HepG2 (cell line): Measurements from ENCODE around the gene HTD2. TPM values are rescaled to one million over a fixed set of nuclear protein-coding genes. Genes with fewer than 3 reads are reported as not detected.

Source experiments
- ATAC-seq: fragments of 200-7000 bp; cut with Tn5 transposase; 3 replicates; pipeline ENCODE4 v1.9.1; 2020; ENCODE audit warnings: mild to moderate bottlenecking, moderate library complexity
- BruUV-seq: library from RNA; stranded (reverse); fragments of 400-500 nt; replicated peaks from 2 replicates; lab custom pipeline; 2021; lab: Mats Ljungman, UMichigan
- CTCF ChIA-PET: fragments of 300-600 bp; formaldehyde crosslinking; extraction: SDS; loops from one replicate; lab custom pipeline; 2021; ENCODE audit warnings: low total read pairs, inconsistent platforms, low intra/inter-chr PET ratio; lab: Yijun Ruan, JAX
- POLR2A ChIA-PET: fragments of 350-600 bp; sonication (Branson Sonifier 250); formaldehyde crosslinking; loops from one replicate; lab custom pipeline; 2020; ENCODE audit warnings: antibody characterized with exemption, inconsistent platforms; lab: Yijun Ruan, JAX
- DNase-seq: peaks from one replicate; pipeline ENCODE4 v3.0.0-alpha.2; 2015; ENCODE audit warnings: low spot score
- FAIRE-seq: peaks from 3 replicates; lab custom pipeline; 2011; peaks lifted over from hg19 to GRCh38; lab: Jason Lieb, UNC
- H2AFZ ChIP-seq: one replicate; pipeline ENCODE4 v1.6.1; 2011; ENCODE audit warnings: low read length, inconsistent platforms
- H3K27ac ChIP-seq: fragments of 300-600 bp; 3 replicates; pipeline ENCODE4 v1.8.0; 2011; ENCODE audit warnings: mixed run types, mild to moderate bottlenecking, mixed read lengths, low read length, inconsistent platforms; ENCODE audit not compliant: insufficient read depth; ENCODE audit errors: extremely low read length
- H3K27me3 ChIP-seq, 2 experiments: fragments of 200-600 bp in 1 of 2; 2 replicates in 1 of 2; 3 replicates in 1 of 2; pipeline versions ENCODE4 v1.6.0 to v1.8.0; 2011; ENCODE audit warnings: low read length in 2 of 2, mild to moderate bottlenecking in 2 of 2, moderate library complexity in 2 of 2, inconsistent platforms in 1 of 2; ENCODE audit not compliant: insufficient read depth in 2 of 2, control insufficient read depth in 1 of 2
- H3K36me3 ChIP-seq, 2 experiments: fragments of 200-600 bp in 1 of 2; replicated peaks in 1 of 2; 2 replicates in 1 of 2; 3 replicates in 1 of 2; pipeline versions ENCODE4 v1.5.1 to v1.8.0; 2011; ENCODE audit warnings: low read length in 2 of 2, inconsistent platforms in 1 of 2; ENCODE audit not compliant: insufficient read depth in 2 of 2, control insufficient read depth in 1 of 2
- H3K4me1 ChIP-seq: 2 replicates; pipeline ENCODE4 v1.5.1; 2012; ENCODE audit warnings: low read length, inconsistent platforms; ENCODE audit not compliant: insufficient read depth
- H3K4me2 ChIP-seq: 2 replicates; pipeline ENCODE4 v1.6.0; 2011; ENCODE audit warnings: low read depth, low read length, inconsistent platforms
- H3K4me3 ChIP-seq, 3 experiments: fragments of 200-600 bp in 1 of 3; sonication (generic), shearing (Covaris generic) in 1 of 3; replicated peaks in 1 of 3; 2 replicates each; pipeline ENCODE4 v1.5.1; 2011 to 2016; ENCODE audit warnings: low read length in 3 of 3, inconsistent platforms in 2 of 3, low read depth in 2 of 3, mild to moderate bottlenecking in 2 of 3, control low read depth in 1 of 3, mixed read lengths in 1 of 3; ENCODE audit not compliant: insufficient read depth in 1 of 3
- H3K79me2 ChIP-seq: one replicate; pipeline ENCODE4 v1.6.1; 2011; ENCODE audit warnings: low read length, inconsistent platforms; ENCODE audit not compliant: insufficient read depth
- H3K9ac ChIP-seq: 2 replicates; pipeline ENCODE4 v1.6.0; 2011; ENCODE audit warnings: mild to moderate bottlenecking, low read depth, low read length, inconsistent platforms; ENCODE audit not compliant: insufficient read depth
- H3K9me3 ChIP-seq: 2 replicates; pipeline ENCODE4 v1.5.1; 2012; ENCODE audit warnings: mild to moderate bottlenecking, low read length
- H4K20me1 ChIP-seq: 2 replicates; pipeline ENCODE4 v1.6.0; 2011; ENCODE audit warnings: inconsistent platforms, mild to moderate bottlenecking, low read length, moderate library complexity; ENCODE audit not compliant: insufficient read depth
- HDAC2 ChIP-seq: sonication (generic); formaldehyde crosslinking; IDR thresholded peaks from 2 replicates; pipeline ENCODE4 v1.4.0; 2020; ENCODE audit warnings: missing genetic modification reagents
- HMG20A ChIP-seq: IDR thresholded peaks from 2 replicates; pipeline ENCODE4 v1.6.1; 2016; ENCODE audit warnings: borderline replicate concordance
- HNF1B ChIP-seq: sonication (generic); formaldehyde crosslinking; IDR thresholded peaks from 2 replicates; pipeline ENCODE4 v1.5.1; 2020; ENCODE audit warnings: mild to moderate bottlenecking, moderate library complexity, missing genetic modification reagents
- PBX2 ChIP-seq: IDR thresholded peaks from 2 replicates; pipeline ENCODE4 v1.6.1; 2016; ENCODE audit warnings: control low read depth
- POLR2G ChIP-seq: fragments of 200-400 bp; formaldehyde crosslinking; IDR thresholded peaks from 2 replicates; pipeline ENCODE4 v1.6.1; 2018; ENCODE audit warnings: mild to moderate bottlenecking, low read depth, low read length, moderate library complexity
- SMARCE1 ChIP-seq: fragments of 450-650 bp; IDR thresholded peaks from 2 replicates; pipeline ENCODE4 v1.6.1; 2017; ENCODE audit warnings: borderline replicate concordance
- ZBTB37 ChIP-seq: sonication (generic); formaldehyde crosslinking; IDR thresholded peaks from 2 replicates; pipeline ENCODE4 v1.4.0; 2020; ENCODE audit warnings: mild to moderate bottlenecking, missing genetic modification reagents
- ZNF256 ChIP-seq: sonication (generic); formaldehyde crosslinking; conservative IDR thresholded peaks from 2 replicates; pipeline ENCODE4 v1.4.0; 2020; ENCODE audit warnings: missing genetic modification reagents
- ZNF30 ChIP-seq: sonication (generic); formaldehyde crosslinking; IDR thresholded peaks from 2 replicates; pipeline ENCODE4 v1.5.0; 2020; ENCODE audit warnings: mild to moderate bottlenecking, missing genetic modification reagents
- ZNF343 ChIP-seq: sonication (generic); formaldehyde crosslinking; IDR thresholded peaks from 2 replicates; pipeline ENCODE4 v1.4.0; 2020; ENCODE audit warnings: mild to moderate bottlenecking, missing genetic modification reagents
- ZNF614 ChIP-seq: IDR thresholded peaks from 2 replicates; pipeline ENCODE4 v1.6.1; 2018; ENCODE audit warnings: missing biosample characterization, missing genetic modification reagents, inconsistent platforms, borderline replicate concordance
- ZNF629 ChIP-seq: sonication (generic); formaldehyde crosslinking; conservative IDR thresholded peaks from 2 replicates; pipeline ENCODE4 v1.5.0; 2020; ENCODE audit warnings: missing genetic modification reagents
- ZNF652 ChIP-seq: IDR thresholded peaks from 2 replicates; pipeline ENCODE4 v1.6.1; 2016; ENCODE audit warnings: low read depth, borderline replicate concordance
- ZNF674 ChIP-seq: sonication (generic); formaldehyde crosslinking; IDR thresholded peaks from 2 replicates; pipeline ENCODE4 v1.5.0; 2020; ENCODE audit warnings: low read depth, mild to moderate bottlenecking, missing genetic modification reagents
- ZNF800 ChIP-seq: sonication (generic); formaldehyde crosslinking; IDR thresholded peaks from 2 replicates; pipeline ENCODE4 v1.4.0; 2020; ENCODE audit warnings: missing genetic modification reagents
- ZUFSP ChIP-seq: sonication (generic); formaldehyde crosslinking; IDR thresholded peaks from 2 replicates; pipeline ENCODE4 v1.9.0; 2021; ENCODE audit warnings: missing genetic modification reagents, mild to moderate bottlenecking, borderline replicate concordance
- WGBS: methylation state at CpG from one replicate; pipeline ENCODE4 v1.1.6; 2017; ENCODE audit warnings: low lambda C conversion rate; 5-methylcytosine and 5-hydroxymethylcytosine counted together
- in situ Hi-C: cut with HindIII; loops from 2 replicates; pipeline ENCODE4 v1.10.0; 2017; ENCODE audit warnings: low pct_unique_long_range_greater_than_20kb; ENCODE audit not compliant: extremely low pct_ligation_motif_present
- intact Hi-C: fragments of 100-400 bp; cut with micrococcal nuclease; formaldehyde crosslinking; loops from one replicate; pipeline ENCODE4 v1.10.0; 2022; ENCODE audit not compliant: unreplicated experiment
- polyA plus RNA-seq, 8 experiments: library from polyadenylated mRNA; depleted of rRNA in 3 of 8; stranded (reverse) in 7 of 8; unstranded in 1 of 8; fragments of >200 nt; fragmentation: Illumina TruSeq in 4 of 8; extraction: Trizol in 4 of 8; gene quantifications; 2 replicates each; pipeline versions ENCODE4 v1.2.1 to v1.2.3, GENCODE V29; 2011 to 2016; ENCODE audit warnings: low read depth in 4 of 8, missing spikeins in 1 of 8, mixed read lengths in 1 of 8; ENCODE audit not compliant: insufficient read depth in 1 of 8
- total RNA-seq, 5 experiments: library from RNA; depleted of rRNA; stranded (reverse); fragments of >200 nt; fragmentation: Illumina TruSeq; extraction: Trizol; gene quantifications; 2 replicates each; pipeline ENCODE4 v1.2.3, GENCODE V29; 2016; ENCODE audit warnings: low read depth in 1 of 5

HTD2 gene
- total and polyA plus RNA-seq, 2 of the 13 experiments (the other 11 are each of a cell fraction or from before 2014, with no cell fraction given) = 8.6 to 13.7 TPM

GRCh38 chr3:58323529-58324390 is 17.4 kb downstream of the HTD2 start:
- Histone ChIP-seq H3K4me3 (no peak overlapping the region), H3K27ac (no peak overlapping the region), H3K4me1 (peaks cover 54% of the 10 kb centered on the region), H3K9ac (no peak overlapping the region), H3K9me3 (no peaks in the 10 kb centered on the region), H4K20me1 (no peaks in the 10 kb centered on the region; the same call in 1 of the 2 replicates), H3K79me2 (no peaks in the 10 kb centered on the region), H3K27me3 (no peaks in the 10 kb centered on the region), H3K36me3 (peaks cover 0 to 6% of the 10 kb centered on the region in 2 experiments; a peak in 1 of 5 replicates), H3K4me2 (no peak overlapping the region), H2AFZ (no peak overlapping the region)
- 75% methylated on average over 3 of the region's 3 CpGs for WGBS
- ChIA-PET POLR2A (interaction anchor here (3.6 kb wide), 1 partner anchor 17 kb away, joined by 18 read pairs; the partner anchor contains the start of genes HTD2 and RPP14), CTCF (no interaction called here)
- DNase-seq (no peak), ATAC-seq (no peak), FAIRE-seq (no peak)
- intact Hi-C loops (no loop called here), in situ Hi-C loops (loop anchor here (5.0 to 10.0 kb wide), 2 partner anchors 89 to 211 kb away; partner anchors contain the start of gene ACOX2)
- no TSS peak for BruUV-seq
- TF ChIP-seq ZNF800 (CRISPR knock-in tag) (no peak), HNF1B (CRISPR knock-in tag) (no peak), SMARCE1 (no peak), ZNF614 (CRISPR knock-in tag) (no peak), HMG20A (CRISPR knock-in tag) (no peak), ZNF652 (CRISPR knock-in tag) (no peak), ZBTB37 (CRISPR knock-in tag) (no peak), ZNF256 (CRISPR knock-in tag) (no peak), ZNF343 (CRISPR knock-in tag) (no peak), PBX2 (no peak), POLR2G (no peak), ZNF629 (no peak), ZUFSP (CRISPR knock-in tag) (no peak), ZNF30 (CRISPR knock-in tag) (no peak), ZNF674 (CRISPR knock-in tag) (no peak), HDAC2 (CRISPR knock-in tag) (no peak)
